K562 (cell line): ENCODE measurements around the gene UBE2QL1. TPM values are rescaled to one million over a fixed set of nuclear protein-coding genes. Genes with fewer than 3 reads are reported as not detected.

Source experiments
- ETS2 ChIP-seq: IDR thresholded peaks from 2 replicates; pipeline ENCODE4 v1.6.1; 2016; ENCODE audit warnings: borderline replicate concordance, missing genetic modification characterization, mild to moderate bottlenecking, moderate library complexity, missing compliant biosample characterization; ENCODE audit not compliant: poor library complexity, severe bottlenecking
- FOXP4 ChIP-seq: sonication (generic); formaldehyde crosslinking; IDR thresholded peaks from 2 replicates; pipeline ENCODE4 v1.8.0; 2022; ENCODE audit warnings: mild to moderate bottlenecking, missing genetic modification reagents, borderline replicate concordance
- KDM4B ChIP-seq, 2 experiments: fragments of 450-650 bp in 1 of 2; sonication (generic) in 1 of 2; IDR thresholded peaks; 2 replicates each; pipeline ENCODE4 v1.6.1; 2016 to 2017; ENCODE audit warnings: borderline replicate concordance in 2 of 2, antibody characterized with exemption in 1 of 2, low read depth in 1 of 2, mild to moderate bottlenecking in 1 of 2
- KHSRP ChIP-seq: fragments of 450-650 bp; IDR thresholded peaks from 2 replicates; pipeline ENCODE4 v1.6.1; 2017
- NFXL1 ChIP-seq: fragments of 450-650 bp; formaldehyde crosslinking; IDR thresholded peaks from 2 replicates; pipeline ENCODE4 v1.4.0; 2021; ENCODE audit warnings: mild to moderate bottlenecking
- RFX7 ChIP-seq: fragments of 250-450 bp; sonication (Bioruptor Pico); IDR thresholded peaks from 2 replicates; pipeline ENCODE4 v1.5.1; 2021; ENCODE audit warnings: mild to moderate bottlenecking
- SMARCE1 ChIP-seq: fragments of 450-650 bp; IDR thresholded peaks from 2 replicates; pipeline ENCODE4 v1.7.1; 2016; ENCODE audit warnings: mild to moderate bottlenecking
- STAT5A ChIP-seq: IDR thresholded peaks from 2 replicates; pipeline ENCODE4 v1.6.1; 2012; ENCODE audit warnings: low read length, inconsistent platforms, borderline replicate concordance
- THRA ChIP-seq: fragments of 450-650 bp; IDR thresholded peaks from 2 replicates; pipeline ENCODE4 v1.6.1; 2017; ENCODE audit warnings: mild to moderate bottlenecking, moderate library complexity
- polyA plus RNA-seq, 8 experiments: library from polyadenylated mRNA; depleted of rRNA in 4 of 8; stranded (reverse) in 5 of 8; unstranded in 3 of 8; fragments of >200 nt; fragmentation: Nextera tagmentation in 2 of 8; fragmentation: Illumina TruSeq in 1 of 8; extraction: Ambion mirVana in 2 of 8; extraction: Trizol in 1 of 8; gene quantifications; 2 replicates each; pipeline versions ENCODE4 v1.2.1 to v1.2.3, GENCODE V29; 2011 to 2014; ENCODE audit warnings: inconsistent platforms in 1 of 8, missing spikeins in 1 of 8
- total RNA-seq, 7 experiments: library from RNA; depleted of rRNA in 6 of 7; stranded (reverse); fragments of >200 nt in 6 of 7; fragmentation: Illumina TruSeq in 2 of 7; extraction: Trizol in 2 of 7; gene quantifications; 2 replicates each; pipeline versions ENCODE4 v1.2.1 to v1.2.3, GENCODE V29; 2011 to 2021; ENCODE audit warnings: low replicate concordance in 1 of 7

The UBE2QL1 gene
- total and polyA plus RNA-seq, 9 of the 15 experiments (the other 6 are each of a cell fraction or from before 2014, with no cell fraction given), result not detected

DNA sequence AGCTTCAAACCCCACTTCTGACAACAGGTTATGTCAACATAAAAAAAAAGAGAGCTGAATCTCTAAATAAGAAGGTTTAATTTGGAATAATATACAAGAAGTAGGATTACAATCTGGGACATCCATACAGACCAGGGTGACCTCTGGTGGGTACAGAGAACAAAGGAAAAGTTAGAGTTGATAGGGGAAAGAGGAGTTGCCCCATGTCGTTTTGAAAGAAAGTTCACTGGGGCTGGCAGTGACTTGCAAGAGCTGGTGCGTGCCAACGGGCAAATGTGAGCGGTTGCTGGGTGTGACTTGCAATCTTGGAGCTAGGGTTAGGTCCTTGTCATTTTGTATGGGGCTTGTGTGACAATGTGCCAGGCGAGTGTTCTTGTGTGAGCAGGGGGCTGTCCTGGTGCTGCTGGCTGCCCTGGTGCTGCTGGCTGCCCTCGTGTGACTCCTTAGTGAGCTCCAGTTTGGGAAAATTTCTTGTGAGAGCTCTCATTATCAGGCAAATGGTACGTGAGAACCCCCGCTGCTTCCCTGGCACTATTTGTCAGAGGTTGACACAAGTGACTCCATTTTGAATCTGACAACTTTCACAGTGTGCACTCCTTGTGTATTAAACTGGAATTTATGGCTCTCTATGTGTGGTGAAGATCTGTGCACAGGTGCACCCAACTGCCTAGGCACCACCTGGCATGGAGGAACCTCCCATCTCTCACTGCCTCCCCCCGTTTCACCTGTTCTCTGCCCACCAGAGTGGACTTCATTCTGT is 69.8 kb downstream of the UBE2QL1 start (continued):
- TF ChIP-seq THRA, result no peak
- no peak for TF ChIP-seq ETS2 (tag)
- no peak for TF ChIP-seq RFX7
- no peak for TF ChIP-seq KHSRP
- no peak for TF ChIP-seq KDM4B (IDR thresholded peaks at IDR 0.05; ENCODE audit: borderline replicate concordance in 2 of 2, low read depth in 1 of 2)
- no peak for TF ChIP-seq FOXP4 (CRISPR knock-in tag)
- no peak for TF ChIP-seq NFXL1
- TF ChIP-seq STAT5A, result no peak
- TF ChIP-seq SMARCE1, result no peak
